ENCODE results near the gene BCL3. TPM values are rescaled to one million over a fixed set of nuclear protein-coding genes. Genes with fewer than 3 reads are reported as not detected.

Gene BCL3
- total and polyA plus RNA-seq, 7 donors, result 5.7 to 36.4 (median 13.3) TPM

GRCh38 chr19:44807652-44808462, 59.3 kb downstream of the BCL3 start:
- intact Hi-C loops (cut with DNase I), result loop anchor here in 1 of 2 donors (5.0 kb wide), 1 partner anchor 34 kb away; no protein-coding TSS in a partner anchor
- Histone ChIP-seq H3K4me1 (peaks cover 24% of the 10 kb centered on the region), H3K27ac (peak overlapping the region; percentile 3), H3K4me3 (peak overlapping the region; percentile 78), H3K9me3 (no peaks in the 10 kb centered on the region), H3K36me3 (ENCODE audit: insufficient read depth in 1 of 2, low read depth in 1 of 2) (peaks cover 0 to under 1% of the 10 kb centered on the region in 2 donors), H3K27me3 (ENCODE audit: insufficient read depth in 3 of 3, low read length in 2 of 3) (no peaks in the 10 kb centered on the region)
- 16 to 22% (median 18%) methylated on average over 13 to 14 of the region's 14 CpGs for WGBS, 3 donors
- DNase-seq (no peak), ATAC-seq (peak; percentile 64 to 86 (median 78))
- peak; percentile 47 for TF ChIP-seq CTCF (IDR thresholded peaks at IDR 0.05)

- Histone ChIP-seq H3K4me1 (peaks cover 18% of the 10 kb centered on the region), H3K27me3 (ENCODE audit: insufficient read depth in 3 of 3, low read length in 2 of 3) (no peaks in the 10 kb centered on the region), H3K4me3 (peak within 1 kb of the TSS; percentile 78), H3K36me3 (ENCODE audit: insufficient read depth in 1 of 2, low read depth in 1 of 2) (peaks cover 0 to 6% of the 10 kb centered on the region in 2 donors), H3K27ac (peak within 1 kb of the TSS; percentile 68), H3K9me3 (no peaks in the 10 kb centered on the region)
- ATAC-seq (peak; percentile 77 to 90 (median 82)), DNase-seq (peak; percentile 84 to 86)
- intact Hi-C loops (cut with DNase I), result loop anchor here in 1 of 2 donors (5.0 kb wide), 1 partner anchor 34 kb away; no protein-coding TSS in a partner anchor
- 1 to 3% (median 1%) methylated on average over 51 to 59 of the region's 59 CpGs for WGBS, 3 donors
- TF ChIP-seq CTCF (IDR thresholded peaks at IDR 0.05), result no peak
These were observed 60.2 kb downstream of the BCL3 start, which contains the start of gene BCAM for GRCh38 chr19:44808463-44809371. Gene BCAM (plus strand): TSS chr19:44809103. CDS start chr19:44809125, 22 bp downstream.

Other genes starting within 250 kb of the BCL3 start
- gene ZNF180, start 248.2 kb upstream of the BCL3 start, total RNA-seq, result 1 to 10 TPM; 1.9 to 3.8 (median 2.7) TPM
- 1 to 10 TPM; 2.1 to 3.5 (median 2.4) TPM for gene ZNF180, start 248.2 kb upstream of the BCL3 start, polyA plus RNA-seq
- not detected for gene CEACAM20, start 219.0 kb upstream of the BCL3 start, total RNA-seq
- under 1 TPM in 1 of 3 donors, not detected in 2; 0.03 TPM for gene CEACAM20, start 219.0 kb upstream of the BCL3 start, polyA plus RNA-seq
- gene IGSF23, start 135.1 kb upstream of the BCL3 start, total RNA-seq, result under 1 TPM in 1 of 4 donors, not detected in 3; 0.30 TPM
- gene IGSF23, start 135.1 kb upstream of the BCL3 start, polyA plus RNA-seq, result under 1 TPM in 1 of 3 donors, not detected in 2; 0.23 TPM
- gene PVR, start 104.8 kb upstream of the BCL3 start, total RNA-seq, result 100 to 1,000 TPM in 1 of 4 donors, 10 to 100 TPM in 3; 25.0 to 117 (median 41.8) TPM
- gene PVR, start 104.8 kb upstream of the BCL3 start, polyA plus RNA-seq, result 10 to 100 TPM; 21.0 to 90.8 (median 44.4) TPM
- gene CEACAM19, start 77.2 kb upstream of the BCL3 start, total RNA-seq, result 10 to 100 TPM in 1 of 4 donors, 1 to 10 TPM in 3; 3.7 to 10.7 (median 7.5) TPM
- gene CEACAM19, start 77.2 kb upstream of the BCL3 start, polyA plus RNA-seq, result 10 to 100 TPM in 1 of 3 donors, 1 to 10 TPM in 2; 3.9 to 14.7 (median 8.6) TPM
- gene CEACAM16, start 49.6 kb upstream of the BCL3 start, total RNA-seq, result not detected
- gene CEACAM16, start 49.6 kb upstream of the BCL3 start, polyA plus RNA-seq, result under 1 TPM in 2 of 3 donors, not detected in 1; 0.03 to 0.08 TPM
- gene CBLC, start 29.2 kb downstream of the BCL3 start, total RNA-seq, result under 1 TPM in 1 of 4 donors, not detected in 3; 0.34 TPM
- under 1 TPM in 1 of 3 donors, not detected in 2; 0.08 TPM for gene CBLC, start 29.2 kb downstream of the BCL3 start, polyA plus RNA-seq
- gene BCAM, start 60.4 kb downstream of the BCL3 start, total RNA-seq, result 10 to 100 TPM; 20.0 to 44.9 (median 25.0) TPM
- 10 to 100 TPM; 12.5 to 15.8 (median 15.7) TPM for gene BCAM, start 60.4 kb downstream of the BCL3 start, polyA plus RNA-seq
- gene NECTIN2, start 97.6 kb downstream of the BCL3 start, total RNA-seq, result 10 to 100 TPM; 17.5 to 32.9 (median 24.1) TPM
- 10 to 100 TPM in 2 of 3 donors, 1 to 10 TPM in 1; 9.0 to 18.1 (median 11.2) TPM for gene NECTIN2, start 97.6 kb downstream of the BCL3 start, polyA plus RNA-seq
- 100 to 1,000 TPM in 1 of 4 donors, 10 to 100 TPM in 3; 42.3 to 111 (median 71.4) TPM for gene TOMM40, start 142.5 kb downstream of the BCL3 start, total RNA-seq
- gene TOMM40, start 142.5 kb downstream of the BCL3 start, polyA plus RNA-seq, result 100 to 1,000 TPM in 1 of 3 donors, 10 to 100 TPM in 2; 67.6 to 330 (median 69.7) TPM
- gene APOE, start 157.1 kb downstream of the BCL3 start, total RNA-seq, result 10 to 100 TPM in 3 of 4 donors, 1 to 10 TPM in 1; 7.1 to 19.0 (median 11.9) TPM
- gene APOE, start 157.1 kb downstream of the BCL3 start, polyA plus RNA-seq, result 10 to 100 TPM in 1 of 3 donors, 1 to 10 TPM in 2; 4.9 to 17.8 (median 6.8) TPM
- 10 to 100 TPM in 1 of 4 donors, 1 to 10 TPM in 3; 5.7 to 16.8 (median 8.3) TPM for gene APOC1, start 165.9 kb downstream of the BCL3 start, total RNA-seq
- gene APOC1, start 165.9 kb downstream of the BCL3 start, polyA plus RNA-seq, result 10 to 100 TPM in 1 of 3 donors, 1 to 10 TPM in 2; 1.6 to 14.4 (median 4.7) TPM
- gene APOC4, start 193.5 kb downstream of the BCL3 start, total RNA-seq, result not detected
- gene APOC4, start 193.5 kb downstream of the BCL3 start, polyA plus RNA-seq, result not detected
- gene APOC2, start 197.3 kb downstream of the BCL3 start, total RNA-seq, result under 1 TPM in 1 of 4 donors, not detected in 3; 0.98 TPM
- not detected for gene APOC2, start 197.3 kb downstream of the BCL3 start, polyA plus RNA-seq
- 10 to 100 TPM; 78.4 to 98.7 (median 84.8) TPM for gene CLPTM1, start 206.7 kb downstream of the BCL3 start, total RNA-seq
- gene CLPTM1, start 206.7 kb downstream of the BCL3 start, polyA plus RNA-seq, result 100 to 1,000 TPM in 1 of 3 donors, 10 to 100 TPM in 2; 77.7 to 129 (median 98.3) TPM